Astrocyte of the spinal cord (primary cell): ENCODE data around the gene PDXDC1.

ENCODE experiments used
- DNase-seq: peaks from one replicate; pipeline ENCODE4 v3.0.0; 2011; ENCODE audit warnings: low read depth, low spot score
- H3K4me3 ChIP-seq: 2 replicates; pipeline ENCODE4 v1.5.1; 2011; ENCODE audit warnings: low read depth, mild to moderate bottlenecking, low read length, moderate library complexity
- in situ Hi-C: cut with HindIII; loops from 2 replicates; pipeline ENCODE4 v1.10.0; 2017; ENCODE audit warnings: low sequenced_read_pairs
- TF ChIP-seq, protein P1 (sequence below): IDR thresholded peaks from 2 replicates; pipeline ENCODE4 v1.5.1; 2012; ENCODE audit warnings: low read depth, mild to moderate bottlenecking, low read length, inconsistent platforms

Gene PDXDC1

DNA sequence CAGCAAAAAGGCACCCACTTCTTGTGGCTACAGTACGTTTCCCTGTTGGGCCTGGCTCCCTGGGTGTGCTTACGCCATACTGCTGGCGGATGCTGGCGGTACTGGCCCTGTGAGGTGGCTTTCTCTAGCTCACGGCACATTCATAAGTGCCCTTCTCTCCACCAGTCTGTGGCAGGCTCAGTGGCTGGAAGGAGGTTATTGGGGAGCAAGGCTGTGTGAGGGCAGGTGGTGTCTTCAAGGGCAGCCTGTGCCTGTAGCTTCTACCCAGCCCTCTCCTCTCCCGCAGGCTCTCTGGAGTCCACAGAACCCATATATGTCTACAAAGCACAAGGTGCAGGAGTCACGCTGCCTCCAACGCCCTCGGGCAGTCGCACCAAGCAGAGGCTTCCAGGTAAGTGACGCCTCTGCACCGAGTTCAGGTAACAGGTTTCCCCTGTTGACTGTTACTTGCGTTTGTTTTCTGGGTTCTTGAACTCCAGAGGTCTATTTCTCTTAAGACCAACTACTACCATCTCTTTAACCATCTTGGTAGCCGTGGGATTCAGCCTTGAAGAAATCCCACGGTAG, 60.4 kb downstream of the PDXDC1 start:
- TF ChIP-seq, protein P1, sequence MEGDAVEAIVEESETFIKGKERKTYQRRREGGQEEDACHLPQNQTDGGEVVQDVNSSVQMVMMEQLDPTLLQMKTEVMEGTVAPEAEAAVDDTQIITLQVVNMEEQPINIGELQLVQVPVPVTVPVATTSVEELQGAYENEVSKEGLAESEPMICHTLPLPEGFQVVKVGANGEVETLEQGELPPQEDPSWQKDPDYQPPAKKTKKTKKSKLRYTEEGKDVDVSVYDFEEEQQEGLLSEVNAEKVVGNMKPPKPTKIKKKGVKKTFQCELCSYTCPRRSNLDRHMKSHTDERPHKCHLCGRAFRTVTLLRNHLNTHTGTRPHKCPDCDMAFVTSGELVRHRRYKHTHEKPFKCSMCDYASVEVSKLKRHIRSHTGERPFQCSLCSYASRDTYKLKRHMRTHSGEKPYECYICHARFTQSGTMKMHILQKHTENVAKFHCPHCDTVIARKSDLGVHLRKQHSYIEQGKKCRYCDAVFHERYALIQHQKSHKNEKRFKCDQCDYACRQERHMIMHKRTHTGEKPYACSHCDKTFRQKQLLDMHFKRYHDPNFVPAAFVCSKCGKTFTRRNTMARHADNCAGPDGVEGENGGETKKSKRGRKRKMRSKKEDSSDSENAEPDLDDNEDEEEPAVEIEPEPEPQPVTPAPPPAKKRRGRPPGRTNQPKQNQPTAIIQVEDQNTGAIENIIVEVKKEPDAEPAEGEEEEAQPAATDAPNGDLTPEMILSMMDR, result no peak
- in situ Hi-C loops, result no loop called here
- DNase-seq, result no peak
- no peak overlapping the region for H3K4me3 ChIP-seq

DNA sequence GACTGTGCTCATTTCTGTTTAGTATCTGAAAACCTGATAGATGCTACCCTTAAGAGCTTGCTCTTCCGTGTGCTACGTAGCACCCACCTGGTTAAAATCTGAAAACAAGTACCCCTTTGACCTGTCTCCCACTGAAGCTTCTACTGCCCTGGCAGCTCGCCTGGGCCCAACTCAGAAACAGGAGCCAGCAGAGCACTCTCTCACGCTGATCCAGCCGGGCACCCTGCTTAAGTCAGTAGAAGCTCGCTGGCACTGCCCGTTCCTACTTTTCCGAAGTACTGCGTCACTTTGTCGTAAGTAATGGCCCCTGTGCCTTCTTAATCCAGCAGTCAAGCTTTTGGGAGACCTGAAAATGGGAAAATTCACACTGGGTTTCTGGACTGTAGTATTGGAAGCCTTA, 62.2 kb downstream of the PDXDC1 start:
- in situ Hi-C loops, result no loop called here
- no peak for DNase-seq
- TF ChIP-seq, protein P1, result no peak
- H3K4me3 ChIP-seq, result no peak overlapping the region

DNA sequence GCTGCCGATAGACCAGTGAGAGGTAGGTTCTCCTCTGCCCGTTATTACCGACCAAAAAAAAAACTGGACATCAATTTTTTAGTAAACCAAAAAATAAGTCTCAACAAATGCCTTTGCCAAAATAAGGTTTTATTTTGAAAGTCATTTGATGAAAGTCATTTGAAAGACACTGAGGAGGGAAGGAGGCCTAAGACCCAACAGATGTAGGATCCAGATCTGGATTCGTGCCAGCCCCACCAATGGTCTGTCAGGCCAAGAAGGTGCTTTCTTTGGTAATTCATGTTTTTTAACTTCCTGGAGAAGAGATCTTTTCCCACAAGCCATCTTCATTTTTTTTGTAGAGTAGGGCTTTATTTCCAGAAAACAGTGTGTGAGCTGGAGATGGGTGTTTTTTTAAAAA, 62.9 kb downstream of the PDXDC1 start:
- H3K4me3 ChIP-seq, result no peak overlapping the region
- TF ChIP-seq, protein P1, result no peak
- in situ Hi-C loops, result no loop called here
- no peak for DNase-seq

DNA sequence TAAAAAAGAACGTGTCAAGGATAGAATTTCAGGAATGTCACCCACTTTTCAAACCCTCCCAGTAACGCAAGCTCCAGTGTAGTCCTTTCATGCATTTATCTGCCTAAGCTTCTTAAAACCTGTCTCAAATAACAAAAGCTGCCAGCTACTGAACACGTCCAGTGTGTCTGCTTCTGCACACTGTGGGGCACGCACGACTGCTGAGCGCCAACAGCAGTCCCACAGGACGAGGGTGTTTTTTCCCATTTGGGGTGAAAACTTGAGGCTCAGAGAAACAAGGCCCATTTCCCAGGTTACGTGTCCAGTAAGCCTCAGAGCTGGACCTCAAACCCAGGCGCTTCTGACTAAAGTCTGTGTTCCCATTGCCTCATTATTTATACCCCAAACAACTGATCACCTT, 63.9 kb downstream of the PDXDC1 start:
- DNase-seq, result no peak
- TF ChIP-seq, protein P1, result no peak
- in situ Hi-C loops, result no loop called here
- H3K4me3 ChIP-seq, result no peak overlapping the region

DNA sequence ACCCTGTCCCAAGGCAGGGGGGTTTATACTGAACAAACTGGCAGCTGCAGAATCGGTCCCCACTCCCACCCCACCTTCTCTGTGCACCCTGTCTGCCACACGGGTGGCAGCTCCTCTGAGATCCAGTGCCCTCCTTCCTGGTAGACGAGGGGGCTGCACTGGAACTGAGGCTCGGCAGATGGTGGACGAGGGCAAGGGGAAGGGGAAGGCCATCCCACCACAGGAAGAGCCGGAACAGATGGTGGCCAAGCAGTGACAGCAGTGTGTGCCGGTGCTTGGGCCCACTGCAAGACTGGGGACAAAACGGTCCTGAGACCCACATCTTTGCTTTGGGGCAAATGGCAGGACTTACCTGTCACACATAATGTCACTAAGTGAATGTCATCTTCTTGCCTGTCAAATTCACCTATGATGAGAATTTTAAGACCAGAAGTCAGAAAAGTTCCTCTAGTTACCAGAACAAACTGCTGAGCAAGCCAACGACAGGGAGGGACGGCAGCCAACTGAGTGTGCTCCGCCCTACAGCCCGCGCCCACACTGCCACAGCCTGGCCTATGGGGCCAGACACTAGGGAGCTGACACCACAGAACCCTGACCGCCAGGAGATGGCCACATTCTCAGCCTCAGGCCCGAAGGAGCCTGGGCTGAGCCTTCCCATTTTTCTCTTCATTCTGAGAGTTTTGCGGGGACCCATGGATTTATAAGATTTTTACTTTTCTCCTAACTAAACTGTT, 66.6 kb downstream of the PDXDC1 start:
- DNase-seq, result peak; percentile 22
- no peak overlapping the region for H3K4me3 ChIP-seq
- in situ Hi-C loops, result no loop called here
- TF ChIP-seq, protein P1, result no peak

DNA sequence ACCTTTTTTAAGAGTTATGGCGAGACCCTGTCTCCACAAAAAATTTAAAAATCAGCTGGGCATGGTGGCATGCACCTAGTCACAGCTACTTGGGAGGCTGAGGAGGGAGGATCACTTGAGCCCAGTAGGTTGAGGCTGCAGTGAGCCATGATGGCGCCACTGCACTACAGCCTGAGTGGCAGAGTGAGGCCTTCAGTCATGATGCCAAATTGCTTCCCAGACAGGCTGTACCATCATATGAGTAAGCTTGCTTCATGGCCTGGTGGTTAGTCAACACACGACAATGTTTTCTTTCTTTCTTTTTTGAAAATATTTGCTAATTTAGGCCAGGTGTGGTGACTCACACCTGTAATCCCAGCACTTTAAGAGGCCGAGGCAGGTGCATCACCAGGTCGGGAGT, 68.5 kb downstream of the PDXDC1 start:
- no peak overlapping the region for H3K4me3 ChIP-seq
- DNase-seq, result no peak
- in situ Hi-C loops, result no loop called here
- TF ChIP-seq, protein P1, result no peak
